HepG2 (cell line): Measurements from ENCODE around the gene IGDCC3.

ENCODE experiments used
- AKAP8 ChIP-seq: sonication (generic); formaldehyde crosslinking; IDR thresholded peaks from 2 replicates; pipeline ENCODE4 v1.5.1; 2020; ENCODE audit warnings: mild to moderate bottlenecking, missing genetic modification reagents
- CTCF ChIP-seq: sonication (generic); formaldehyde crosslinking; IDR thresholded peaks from 2 replicates; pipeline ENCODE4 v1.5.0; 2020; ENCODE audit warnings: mild to moderate bottlenecking, missing genetic modification reagents, moderate library complexity
- GMEB1 ChIP-seq: sonication (generic); formaldehyde crosslinking; IDR thresholded peaks from 2 replicates; pipeline ENCODE4 v1.5.1; 2020; ENCODE audit warnings: missing genetic modification reagents, mild to moderate bottlenecking, borderline replicate concordance
- HDAC6 ChIP-seq: fragments of 200-600 bp; sonication (generic); IDR thresholded peaks from 2 replicates; pipeline ENCODE4 v1.7.0; 2017; ENCODE audit warnings: mild to moderate bottlenecking, antibody characterized with exemption, low read length, low read depth
- KMT2B ChIP-seq: IDR thresholded peaks from 2 replicates; pipeline ENCODE4 v1.6.1; 2016; ENCODE audit warnings: missing genetic modification reagents, missing compliant biosample characterization
- ZZZ3 ChIP-seq: sonication (generic); formaldehyde crosslinking; IDR thresholded peaks from 2 replicates; pipeline ENCODE4 v1.4.0; 2020; ENCODE audit warnings: missing genetic modification reagents, mild to moderate bottlenecking, borderline replicate concordance

GRCh38 chr15:65343374-65343981 is 34.3 kb downstream of the IGDCC3 start:
- TF ChIP-seq KMT2B (no peak), HDAC6 (no peak), CTCF (CRISPR knock-in tag) (no peak), ZZZ3 (no peak), AKAP8 (CRISPR knock-in tag) (no peak), GMEB1 (CRISPR knock-in tag) (no peak)
